Body of pancreas (tissue), 4 donors: ENCODE data around the gene LNX1.

Source experiments
- POLR2A ChIP-seq, 3 donors: fragments of 450-650 bp; IDR thresholded peaks; one replicate each; pipeline ENCODE4 v1.6.1; 2016; ENCODE audit warnings: antibody characterized with exemption in 3 of 3, mild to moderate bottlenecking in 2 of 3
- TF ChIP-seq, protein P1 (sequence below), 7 experiments: fragments of 450-650 bp in 4 of 7; fragments of 200-600 bp in 3 of 7; sonication (generic) in 3 of 7; IDR thresholded peaks; one replicate each; pipeline ENCODE4 v1.5.1; 2016 to 2019; ENCODE audit warnings: antibody characterized with exemption in 7 of 7

DNA sequence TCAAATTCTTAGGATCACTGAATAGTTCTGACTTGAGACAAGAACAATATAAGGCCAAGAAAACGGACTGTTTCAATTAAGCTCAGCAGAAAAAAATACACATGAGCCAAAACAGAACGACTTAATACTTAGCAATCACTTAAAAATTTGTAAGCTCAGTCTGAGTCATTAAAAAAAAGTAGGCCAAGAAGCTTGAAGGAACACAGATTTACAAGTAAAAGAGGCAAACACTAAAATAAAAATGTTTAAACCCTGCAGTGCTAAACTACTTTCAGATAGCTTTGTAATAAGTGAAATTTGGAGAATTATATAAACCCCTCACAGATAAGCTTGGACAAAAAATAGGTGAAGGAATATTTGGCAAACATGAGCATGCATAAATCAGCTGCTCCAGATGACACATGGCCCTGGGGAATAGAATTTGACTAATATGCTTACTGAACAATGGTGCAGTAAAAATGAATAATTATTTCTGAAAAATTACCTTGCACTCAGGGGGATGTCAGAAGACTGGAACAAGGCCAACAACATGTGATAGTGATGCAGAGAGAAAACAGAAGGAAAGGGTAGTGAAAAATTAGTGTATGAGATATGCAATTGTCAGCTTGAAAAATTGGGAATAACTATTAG is 49.6 kb downstream of the LNX1 start:
- TF ChIP-seq, protein P1, sequence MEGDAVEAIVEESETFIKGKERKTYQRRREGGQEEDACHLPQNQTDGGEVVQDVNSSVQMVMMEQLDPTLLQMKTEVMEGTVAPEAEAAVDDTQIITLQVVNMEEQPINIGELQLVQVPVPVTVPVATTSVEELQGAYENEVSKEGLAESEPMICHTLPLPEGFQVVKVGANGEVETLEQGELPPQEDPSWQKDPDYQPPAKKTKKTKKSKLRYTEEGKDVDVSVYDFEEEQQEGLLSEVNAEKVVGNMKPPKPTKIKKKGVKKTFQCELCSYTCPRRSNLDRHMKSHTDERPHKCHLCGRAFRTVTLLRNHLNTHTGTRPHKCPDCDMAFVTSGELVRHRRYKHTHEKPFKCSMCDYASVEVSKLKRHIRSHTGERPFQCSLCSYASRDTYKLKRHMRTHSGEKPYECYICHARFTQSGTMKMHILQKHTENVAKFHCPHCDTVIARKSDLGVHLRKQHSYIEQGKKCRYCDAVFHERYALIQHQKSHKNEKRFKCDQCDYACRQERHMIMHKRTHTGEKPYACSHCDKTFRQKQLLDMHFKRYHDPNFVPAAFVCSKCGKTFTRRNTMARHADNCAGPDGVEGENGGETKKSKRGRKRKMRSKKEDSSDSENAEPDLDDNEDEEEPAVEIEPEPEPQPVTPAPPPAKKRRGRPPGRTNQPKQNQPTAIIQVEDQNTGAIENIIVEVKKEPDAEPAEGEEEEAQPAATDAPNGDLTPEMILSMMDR (IDR thresholded peaks at IDR 0.05) = no peak
- no peak for TF ChIP-seq POLR2A (IDR thresholded peaks at IDR 0.05)
